Left lung (tissue), 14 donors: Measurements from ENCODE around the gene GSK3B. TPM values are rescaled to one million over a fixed set of nuclear protein-coding genes. Genes with fewer than 3 reads are reported as not detected.
A peak's percentile ranks its signal among the peaks of the same experiment; 100 is the strongest.

Source experiments
- ATAC-seq: fragments of 200-7000 bp; cut with Tn5 transposase; one replicate; pipeline ENCODE4 v1.9.1; 2020; ENCODE audit warnings: moderate library complexity
- DNase-seq, 4 donors: peaks; one replicate each; pipeline ENCODE4 v3.0.0-alpha.2; 2013 to 2020
- H3K27ac ChIP-seq, 2 donors: fragments of 200-600 bp; sonication (generic) in 1 of 2; one replicate each; pipeline versions ENCODE4 v1.5.0 to v1.8.0; 2020 to 2021
- H3K27me3 ChIP-seq, 2 donors: fragments of 200-600 bp; sonication (generic) in 1 of 2; one replicate each; pipeline versions ENCODE4 v1.5.0 to v1.8.0; 2020 to 2021
- H3K36me3 ChIP-seq, 2 donors: fragments of 200-600 bp; sonication (generic) in 1 of 2; one replicate each; pipeline versions ENCODE4 v1.5.0 to v1.8.0; 2020 to 2021
- H3K4me1 ChIP-seq, 2 donors: fragments of 200-600 bp; one replicate each; pipeline ENCODE4 v1.8.0; 2021
- H3K4me3 ChIP-seq, 2 donors: fragments of 200-600 bp; sonication (generic) in 1 of 2; one replicate each; pipeline versions ENCODE4 v1.5.0 to v1.8.0; 2020 to 2021; ENCODE audit warnings: mild to moderate bottlenecking in 1 of 2
- H3K9me3 ChIP-seq, 2 donors: fragments of 200-600 bp; sonication (generic) in 1 of 2; one replicate each; pipeline versions ENCODE4 v1.5.0 to v1.8.0; 2020 to 2021
- intact Hi-C, 2 donors: fragments of 100-400 bp; cut with DNase I; formaldehyde crosslinking; loops; one replicate each; pipeline versions ENCODE4 v1.11.2 to v1.14.2; 2022
- long read RNA-seq, 12 donors: library from polyadenylated mRNA in 2 of 12; unstranded in 2 of 12; transcript quantifications; one replicate each; pipeline ENCODE4 v2.0.0 and lab custom pipeline, GENCODE V29; 2019 to 2026
- polyA plus RNA-seq, 6 donors: library from polyadenylated mRNA; unstranded; fragments of 120-200 nt; gene quantifications; one replicate each; pipeline ENCODE4 v1.2.1, GENCODE V29; 2013; ENCODE audit not compliant: insufficient read length in 6 of 6
- total RNA-seq, 2 donors: library from RNA; stranded (reverse); fragmentation: NEBNext Ultra II Directional; extraction: Animal tissue kit (Norgen Biotek cat#: 25700); gene quantifications; one replicate each; pipeline ENCODE4 v1.2.1, GENCODE V29; 2021
- TF ChIP-seq, protein P1 (sequence below), 2 donors: fragments of 200-600 bp; sonication (generic) in 1 of 2; IDR thresholded peaks; one replicate each; pipeline versions ENCODE4 v1.5.0 to v1.8.0; 2021; ENCODE audit warnings: antibody characterized with exemption in 2 of 2
- donor health status: DM: no; HTN: yes; CAD: no.
- donor health status: DM: no; HTN: no; CAD: no.

GSK3B gene
- 10 to 100 TPM; 42.0 to 53.0 TPM for total RNA-seq
- 10 to 100 TPM; 39.2 to 46.0 (median 42.4) TPM for polyA plus RNA-seq
- long read RNA-seq, donor 1, full-length matches to known transcripts: 3 of 8 reads
- long read RNA-seq, donor 1, partial matches to known transcripts: 5 of 8 reads
- long read RNA-seq, donor 1, other reads (novel, unspliced or antisense): 0 of 8 reads
- long read RNA-seq, donor 2, full-length matches to known transcripts: 4 of 4 reads
- long read RNA-seq, donor 2, partial matches to known transcripts: 0 of 4 reads
- long read RNA-seq, donor 2, other reads (novel, unspliced or antisense): 0 of 4 reads
- long read RNA-seq, donor 3, full-length matches to known transcripts: 2 of 2 reads
- long read RNA-seq, donor 3, partial matches to known transcripts: 0 of 2 reads
- long read RNA-seq, donor 3, other reads (novel, unspliced or antisense): 0 of 2 reads
- long read RNA-seq, donor 4, full-length matches to known transcripts: 1 of 4 reads
- long read RNA-seq, donor 4, partial matches to known transcripts: 2 of 4 reads
- long read RNA-seq, donor 4, other reads (novel, unspliced or antisense): 1 of 4 reads
- long read RNA-seq, donor 5, full-length matches to known transcripts: 5 of 5 reads
- long read RNA-seq, donor 5, partial matches to known transcripts: 0 of 5 reads
- long read RNA-seq, donor 5, other reads (novel, unspliced or antisense): 0 of 5 reads
- long read RNA-seq, donor 6, full-length matches to known transcripts: 2 of 2 reads
- long read RNA-seq, donor 6, partial matches to known transcripts: 0 of 2 reads
- long read RNA-seq, donor 6, other reads (novel, unspliced or antisense): 0 of 2 reads
- long read RNA-seq, donor 7: 0 reads
- long read RNA-seq, donor 8, full-length matches to known transcripts: 8 of 14 reads
- long read RNA-seq, donor 8, partial matches to known transcripts: 6 of 14 reads
- long read RNA-seq, donor 8, other reads (novel, unspliced or antisense): 0 of 14 reads
- long read RNA-seq, donor 9: 0 reads
- long read RNA-seq, donor 10, partial matches to known transcripts: 0 of 3 reads
- long read RNA-seq, donor 10, other reads (novel, unspliced or antisense): 3 of 3 reads
- long read RNA-seq, donor 11, full-length matches to known transcripts: 8 of 8 reads
- long read RNA-seq, donor 11, partial matches to known transcripts: 0 of 8 reads
- long read RNA-seq, donor 11, other reads (novel, unspliced or antisense): 0 of 8 reads
- long read RNA-seq, donor 12, full-length matches to known transcripts: 4 of 4 reads
- long read RNA-seq, donor 12, partial matches to known transcripts: 0 of 4 reads
- long read RNA-seq, donor 12, other reads (novel, unspliced or antisense): 0 of 4 reads

DNA sequence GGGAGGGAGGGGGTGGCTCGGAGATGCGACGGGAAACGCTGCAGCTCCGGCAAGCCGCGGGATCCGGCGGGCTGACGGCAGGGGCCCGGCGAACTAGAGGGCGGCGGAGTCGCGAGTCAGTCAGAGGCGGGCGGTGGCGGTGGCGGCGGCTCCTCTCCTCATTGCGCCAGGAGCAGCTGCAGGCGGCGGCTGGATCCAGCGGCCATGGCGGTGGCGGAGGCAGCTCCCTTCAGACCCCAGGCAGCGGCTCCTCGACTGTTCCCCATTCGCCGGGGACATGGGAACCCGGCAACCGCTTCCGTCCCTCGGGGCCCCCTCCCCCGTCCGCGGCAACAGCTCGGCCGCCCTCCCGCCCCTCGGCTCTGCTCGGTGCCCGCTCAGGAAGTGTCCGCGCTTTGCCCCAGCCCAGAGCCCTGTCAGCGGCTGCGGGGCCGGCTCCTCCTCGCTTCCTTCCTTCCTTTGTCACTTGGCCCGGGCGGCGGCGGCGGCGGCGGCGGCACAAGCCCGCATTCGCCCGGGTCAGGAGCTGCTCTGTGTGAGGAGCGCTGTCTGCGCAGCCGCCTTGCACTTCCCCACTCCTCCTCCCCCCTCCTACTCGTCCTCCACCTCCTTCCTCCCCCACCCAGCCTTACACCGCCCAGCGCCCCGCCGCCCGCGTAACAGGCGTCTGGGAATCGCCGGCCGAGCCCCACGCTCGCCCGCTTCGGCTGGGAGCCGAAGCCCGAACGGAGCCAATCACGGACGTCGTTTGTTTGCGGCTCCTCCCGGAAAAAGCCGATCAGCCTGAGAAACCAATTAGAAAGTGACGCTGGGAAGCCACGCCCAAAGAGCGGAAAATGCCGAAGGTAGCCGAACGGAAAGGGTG is at the start of gene GSK3B:
GSK3B (minus strand) TSS at position 537 of the 865 bp plus-strand sequence. CDS start 1,013 bp downstream, outside the sequence.
- intact Hi-C loops: no loop called here
- DNase-seq (peak in 3 of 4 donors; percentile 82 to 98 (median 83)), ATAC-seq (peak; percentile 82)
- H3K4me3 ChIP-seq: peak within 1 kb of the TSS; percentile 75 to 89
- H3K4me1 ChIP-seq: peaks cover 13 to 53% of the 10 kb centered on the region in 2 donors
- TF ChIP-seq, protein P1, sequence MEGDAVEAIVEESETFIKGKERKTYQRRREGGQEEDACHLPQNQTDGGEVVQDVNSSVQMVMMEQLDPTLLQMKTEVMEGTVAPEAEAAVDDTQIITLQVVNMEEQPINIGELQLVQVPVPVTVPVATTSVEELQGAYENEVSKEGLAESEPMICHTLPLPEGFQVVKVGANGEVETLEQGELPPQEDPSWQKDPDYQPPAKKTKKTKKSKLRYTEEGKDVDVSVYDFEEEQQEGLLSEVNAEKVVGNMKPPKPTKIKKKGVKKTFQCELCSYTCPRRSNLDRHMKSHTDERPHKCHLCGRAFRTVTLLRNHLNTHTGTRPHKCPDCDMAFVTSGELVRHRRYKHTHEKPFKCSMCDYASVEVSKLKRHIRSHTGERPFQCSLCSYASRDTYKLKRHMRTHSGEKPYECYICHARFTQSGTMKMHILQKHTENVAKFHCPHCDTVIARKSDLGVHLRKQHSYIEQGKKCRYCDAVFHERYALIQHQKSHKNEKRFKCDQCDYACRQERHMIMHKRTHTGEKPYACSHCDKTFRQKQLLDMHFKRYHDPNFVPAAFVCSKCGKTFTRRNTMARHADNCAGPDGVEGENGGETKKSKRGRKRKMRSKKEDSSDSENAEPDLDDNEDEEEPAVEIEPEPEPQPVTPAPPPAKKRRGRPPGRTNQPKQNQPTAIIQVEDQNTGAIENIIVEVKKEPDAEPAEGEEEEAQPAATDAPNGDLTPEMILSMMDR (IDR thresholded peaks at IDR 0.05): no peak
- H3K27me3 ChIP-seq: no peaks in the 10 kb centered on the region
- H3K27ac ChIP-seq: peak within 1 kb of the TSS; percentile 100
- H3K9me3 ChIP-seq: no peaks in the 10 kb centered on the region
- H3K36me3 ChIP-seq: no peaks in the 10 kb centered on the region

DNA sequence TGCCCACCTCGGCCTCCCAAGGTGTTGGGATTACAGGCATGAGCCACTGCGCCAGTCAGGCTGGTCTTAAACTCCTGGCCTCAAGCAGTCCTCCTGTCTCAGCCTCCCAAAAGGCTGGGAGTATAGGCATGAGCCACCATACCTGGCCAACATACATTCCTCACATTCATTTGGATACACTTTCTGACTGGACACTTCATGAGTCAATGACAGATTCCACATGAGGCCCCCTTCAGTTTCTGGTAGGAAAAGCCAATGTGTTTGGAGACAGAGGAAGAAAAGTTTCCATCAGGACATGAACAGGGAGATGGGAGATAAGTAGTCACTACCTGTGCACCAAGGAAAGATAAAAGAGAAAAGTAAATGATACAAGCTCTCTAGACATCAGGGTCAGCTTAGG is 49.4 kb upstream of the GSK3B start:
- no peak overlapping the region for H3K27ac ChIP-seq
- TF ChIP-seq, protein P1 (IDR thresholded peaks at IDR 0.05): no peak
- H3K4me3 ChIP-seq: no peak overlapping the region
- ATAC-seq (no peak), DNase-seq (no peak)
- no peaks in the 10 kb centered on the region for H3K27me3 ChIP-seq
- H3K4me1 ChIP-seq: peaks cover 0 to 27% of the 10 kb centered on the region in 2 donors
- H3K9me3 ChIP-seq: no peaks in the 10 kb centered on the region
- H3K36me3 ChIP-seq: no peaks in the 10 kb centered on the region
- intact Hi-C loops: no loop called here

DNA sequence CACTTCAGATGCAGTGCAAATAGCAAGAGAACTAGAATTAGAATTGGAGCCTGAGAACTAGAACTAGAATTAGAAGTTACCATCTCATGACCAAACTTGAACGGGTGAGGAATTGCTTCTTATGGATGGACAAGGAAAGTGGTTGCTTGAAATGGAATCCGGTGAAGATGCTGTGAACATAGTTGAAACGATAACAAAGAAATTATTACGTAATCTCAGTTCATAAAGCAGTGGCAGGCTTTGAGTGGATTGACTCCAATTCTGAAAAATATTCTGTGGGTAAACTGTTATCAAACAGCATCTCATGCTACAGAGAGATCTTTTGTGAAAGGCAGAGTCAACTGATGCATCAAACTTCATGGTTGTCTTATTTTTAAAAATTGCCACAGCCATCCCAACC is 48.0 kb upstream of the GSK3B start:
- Histone ChIP-seq H3K36me3 (no peaks in the 10 kb centered on the region), H3K27me3 (no peaks in the 10 kb centered on the region), H3K9me3 (no peaks in the 10 kb centered on the region), H3K27ac (no peak overlapping the region), H3K4me1 (peaks cover 0 to 12% of the 10 kb centered on the region in 2 donors), H3K4me3 (no peak overlapping the region)
- no peak for DNase-seq
- no peak for ATAC-seq
- intact Hi-C loops: no loop called here
- TF ChIP-seq, protein P1 (IDR thresholded peaks at IDR 0.05): no peak

DNA sequence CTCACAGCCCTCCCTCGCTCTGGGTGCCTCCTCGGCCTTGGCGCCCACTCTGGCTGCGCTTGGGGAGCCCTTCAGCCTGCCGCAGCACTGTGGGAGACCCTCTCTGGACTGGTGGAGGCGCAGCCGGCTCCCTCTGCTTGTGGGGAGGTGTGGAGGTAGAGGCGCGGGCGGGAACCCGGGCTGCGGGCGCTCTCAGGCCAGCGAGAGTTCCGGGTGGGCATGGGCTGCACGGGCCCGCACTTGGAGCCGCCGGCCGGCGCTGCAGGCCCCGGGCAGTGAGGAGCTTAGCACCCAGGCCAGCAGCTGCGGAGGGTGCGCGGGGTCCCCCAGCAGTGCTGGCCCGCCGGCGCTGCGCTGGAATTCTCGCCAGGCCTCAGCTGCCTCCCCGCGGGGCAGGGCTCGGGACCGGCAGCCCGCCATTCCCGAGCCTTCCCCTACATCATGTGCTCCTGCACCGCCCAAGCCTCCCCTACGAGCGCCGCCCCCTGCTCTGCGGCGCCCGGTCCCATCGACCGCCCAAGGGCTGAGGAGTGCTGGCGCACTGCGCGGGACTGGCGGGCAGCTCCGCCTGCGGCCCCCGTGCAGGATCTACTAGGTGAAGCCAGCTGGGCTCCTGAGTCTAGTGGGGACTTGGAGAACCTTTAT is 46.0 kb upstream of the GSK3B start:
- no peaks in the 10 kb centered on the region for H3K27me3 ChIP-seq
- TF ChIP-seq, protein P1 (IDR thresholded peaks at IDR 0.05): no peak
- H3K36me3 ChIP-seq: no peaks in the 10 kb centered on the region
- peaks cover 0 to 2% of the 10 kb centered on the region in 2 donors for H3K4me1 ChIP-seq
- H3K27ac ChIP-seq: no peak overlapping the region
- no peak for ATAC-seq
- no peak overlapping the region for H3K4me3 ChIP-seq
- peak in 1 of 4 donors; percentile 73 for DNase-seq
- no peaks in the 10 kb centered on the region for H3K9me3 ChIP-seq
- intact Hi-C loops: no loop called here
